GM21825 (cell line): Measurements from ENCODE around the gene EXOSC1.
"Not testable (repeated sequence)": the region's sequence is repeated elsewhere in the genome, so short reads cannot be mapped to it uniquely, and the experiment has no call there.

Experiments used
- ATAC-seq: cut with Tn5 transposase; IDR thresholded peaks from one replicate; pipeline ENCODE4 v1.9.1; 2021; ENCODE audit warnings: mild to moderate bottlenecking, moderate library complexity; ENCODE audit not compliant: unreplicated experiment

Gene EXOSC1

DNA sequence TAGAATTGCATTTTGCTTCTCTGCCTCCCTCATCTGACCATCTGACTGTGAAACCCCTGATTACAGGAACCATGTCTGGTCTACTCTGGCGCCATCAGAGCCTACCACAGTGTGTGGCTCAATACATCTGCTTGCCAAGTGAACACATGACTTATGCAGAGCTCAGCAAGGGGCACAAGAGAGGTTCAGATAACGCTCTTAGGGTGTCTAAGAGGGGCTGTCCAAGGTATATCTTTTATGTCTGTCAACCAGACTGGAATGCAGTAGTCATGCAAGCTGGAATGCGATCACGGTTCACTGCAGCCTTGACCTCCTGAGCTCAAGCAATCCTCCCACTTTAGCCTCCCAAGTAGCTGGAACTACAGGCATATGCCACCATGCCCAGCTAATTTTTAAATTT, 34.4 kb downstream of the EXOSC1 start:
- ATAC-seq, result no peak

DNA sequence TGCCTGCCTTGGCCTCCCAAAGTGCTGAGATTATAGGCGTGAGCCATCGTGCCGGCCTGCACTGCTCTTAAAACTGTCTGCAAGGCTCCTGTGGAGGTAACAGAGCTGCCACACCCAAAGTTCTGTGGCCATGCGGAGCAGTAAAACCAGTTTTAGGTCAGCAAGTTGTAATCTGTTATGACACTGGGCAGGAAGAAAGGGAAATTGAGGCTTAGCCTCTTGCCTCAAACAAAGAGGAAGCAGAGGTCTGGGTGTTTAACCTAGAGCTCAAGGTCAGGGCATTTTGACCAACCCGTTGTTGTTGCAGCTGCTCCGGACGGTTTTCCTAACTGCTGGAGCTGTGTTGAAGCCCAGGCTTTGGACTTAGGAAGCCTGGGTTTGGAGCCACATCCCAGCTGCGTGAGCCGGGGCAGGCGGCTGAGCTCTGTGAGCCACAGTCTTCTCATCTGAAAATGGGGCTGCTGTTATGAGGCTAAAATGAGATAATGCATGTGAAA, 37.3 kb downstream of the EXOSC1 start:
- no peak for ATAC-seq

DNA sequence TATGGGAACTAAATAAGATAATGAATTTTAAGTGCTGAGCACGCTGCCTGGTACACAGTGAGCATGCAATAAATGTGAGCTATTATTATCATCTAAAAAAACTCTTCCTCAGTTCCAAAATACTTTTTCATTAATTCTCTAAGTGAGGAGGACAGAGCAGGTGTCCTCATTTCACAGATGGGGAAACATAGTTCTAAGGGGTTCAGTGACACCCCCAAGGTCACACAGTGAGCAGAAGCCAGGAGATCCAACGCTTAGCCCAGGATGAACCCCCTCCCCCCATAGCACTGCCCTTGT, 37.9 kb downstream of the EXOSC1 start:
- ATAC-seq, result no peak

DNA sequence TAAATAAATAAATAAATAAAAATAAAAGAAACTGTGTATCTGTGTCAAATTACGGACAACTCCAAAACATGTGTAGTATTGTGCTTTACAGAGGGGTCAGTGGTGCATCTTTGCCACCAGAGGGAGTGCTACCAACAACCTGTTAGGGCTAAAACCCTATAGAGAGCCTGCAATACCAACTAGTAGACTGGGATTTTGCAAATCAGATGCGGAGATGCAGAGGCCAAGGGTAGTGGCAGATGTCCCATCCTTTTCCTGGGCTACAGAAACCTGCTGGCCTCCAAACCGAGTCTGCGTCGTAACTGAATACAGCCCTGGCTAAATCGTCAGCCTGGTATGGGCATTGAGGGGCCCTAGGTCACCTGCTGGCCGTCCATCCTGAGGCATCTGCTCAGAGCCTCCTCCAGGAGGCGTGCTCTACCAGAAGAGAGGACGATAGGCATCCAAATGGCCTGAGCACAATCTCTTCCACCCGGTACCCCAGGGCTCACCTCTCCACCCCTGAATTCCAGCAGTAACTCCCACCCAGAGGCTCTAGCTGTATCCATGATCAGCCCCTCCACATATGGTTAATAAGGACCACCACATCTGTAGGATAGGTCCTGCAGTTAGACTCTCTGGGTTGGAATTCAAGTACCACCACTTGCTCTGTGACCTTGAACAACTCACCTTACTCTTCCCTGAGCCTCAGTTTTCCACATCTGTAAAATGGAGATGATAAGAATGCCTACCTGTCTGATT, 38.4 kb downstream of the EXOSC1 start:
- ATAC-seq, result peak; percentile 77

DNA sequence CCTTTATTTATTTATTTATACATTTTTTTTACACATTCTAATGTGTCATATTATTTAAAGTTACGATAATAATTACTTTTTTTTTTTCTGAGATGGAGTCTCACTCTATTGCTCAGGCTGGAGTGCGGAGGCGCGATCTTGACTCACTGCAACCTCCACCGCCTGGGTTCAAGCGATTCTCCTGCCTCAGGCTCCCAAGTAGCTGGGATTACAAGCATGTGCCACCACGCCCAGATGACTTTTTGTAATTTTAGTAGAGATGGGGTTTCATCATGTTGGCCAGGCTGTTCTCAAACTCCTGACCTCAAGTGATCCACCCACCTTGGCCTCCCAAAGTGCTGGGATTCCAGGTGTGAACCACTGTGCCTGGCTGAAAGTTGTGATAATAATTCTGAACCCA, 39.3 kb downstream of the EXOSC1 start:
- not testable (repeated sequence) for ATAC-seq

DNA sequence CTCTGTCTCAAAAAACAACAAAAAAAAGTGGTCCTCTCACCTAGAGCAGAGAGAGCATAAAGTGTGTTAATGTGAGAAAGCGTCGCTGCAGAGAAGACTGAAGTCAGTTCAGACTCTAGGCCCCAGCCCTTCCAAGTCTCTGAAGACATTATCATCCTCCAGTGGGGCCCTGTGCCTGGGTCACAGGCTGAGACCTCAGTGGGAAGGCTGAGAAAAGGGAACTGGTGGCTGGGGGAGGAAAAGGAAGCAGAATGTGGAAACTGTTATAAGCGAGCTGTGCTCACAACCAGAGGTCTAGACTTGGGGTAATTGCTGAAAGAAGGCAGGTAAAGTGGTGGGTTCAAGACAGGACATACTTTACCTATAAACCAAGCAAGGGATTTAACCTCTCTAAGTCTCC, 39.7 kb downstream of the EXOSC1 start:
- no peak for ATAC-seq

DNA sequence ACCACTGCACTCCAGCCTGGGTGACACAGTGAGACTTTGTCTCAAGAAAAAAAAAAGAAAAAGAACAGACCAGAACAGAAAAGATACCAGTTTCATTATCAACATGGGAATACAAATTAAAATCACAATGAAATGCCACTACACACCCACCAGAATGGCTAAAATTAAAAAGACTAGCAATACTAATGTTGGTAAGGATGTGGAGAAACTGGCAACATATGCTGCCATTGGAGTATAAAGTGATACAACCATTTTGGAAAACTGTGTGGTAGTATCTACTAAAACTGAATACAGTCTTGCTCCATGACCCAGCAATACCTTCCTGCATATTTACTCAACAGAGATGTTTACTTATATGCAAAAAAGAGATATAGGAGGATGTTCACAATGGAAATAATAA, 41.8 kb downstream of the EXOSC1 start:
- ATAC-seq, result no peak

DNA sequence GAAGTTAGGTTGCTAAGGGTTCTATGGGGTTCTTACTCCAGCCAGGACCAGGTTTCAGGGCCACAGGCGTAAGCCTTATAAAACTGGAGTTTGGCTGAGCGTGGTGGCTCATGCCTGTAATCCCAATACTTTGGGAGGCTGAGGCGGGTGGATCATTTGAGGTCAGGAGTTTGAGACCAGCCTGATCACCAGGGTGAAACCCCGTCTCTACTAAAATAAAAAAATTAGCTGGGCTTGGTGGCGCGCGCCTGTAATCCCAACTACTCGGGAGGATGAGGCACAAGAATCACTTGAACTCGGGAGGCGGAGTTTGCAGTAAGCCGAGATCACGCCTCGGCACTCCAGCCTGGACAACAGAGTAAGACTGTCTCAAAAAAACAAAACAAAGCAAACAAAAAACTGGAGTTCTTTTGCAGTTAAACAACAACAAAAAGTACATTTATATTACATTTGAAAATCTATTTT, 44.3 kb downstream of the EXOSC1 start:
- no peak for ATAC-seq

DNA sequence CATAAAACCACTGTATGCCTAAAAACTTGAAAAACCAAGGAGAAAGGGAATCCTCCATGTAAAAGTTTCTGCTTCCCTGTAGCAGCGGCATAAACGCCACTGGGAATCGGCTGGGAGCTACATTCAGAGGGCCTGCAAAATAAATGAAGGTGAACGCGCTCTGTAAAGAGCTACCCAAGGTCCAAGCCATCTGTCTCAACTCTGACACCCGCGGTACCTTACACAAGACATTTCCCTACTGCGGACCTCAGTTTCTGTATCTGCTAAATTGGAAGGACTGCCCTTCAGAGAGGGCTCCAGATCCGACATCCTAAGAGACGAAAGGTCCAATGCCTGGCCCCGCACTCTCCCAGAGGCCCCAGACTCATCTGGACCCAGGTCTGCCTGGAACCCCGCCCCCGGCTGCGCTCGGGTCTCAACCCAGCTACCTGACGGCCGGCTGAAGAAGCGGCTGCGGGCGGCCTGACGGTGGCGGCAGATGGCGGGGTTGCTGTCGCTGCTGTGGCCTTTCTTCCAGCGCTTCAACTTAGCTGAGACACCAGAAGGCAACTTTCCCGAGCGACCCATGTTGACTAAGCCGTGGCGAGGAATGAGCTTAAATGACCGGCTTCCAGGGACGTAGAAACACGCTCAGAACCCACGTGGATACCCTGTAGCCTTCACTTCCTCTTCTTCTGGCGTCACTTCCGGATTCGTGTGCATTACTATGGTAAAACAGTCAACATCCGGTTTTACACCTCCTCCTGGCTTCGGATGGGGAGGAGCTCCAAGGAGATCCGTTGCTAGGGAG, 44.9 kb downstream of the EXOSC1 start, which contains the start of gene RRP12:
Gene RRP12 (minus strand): TSS at position 676 of the 790 bp plus-strand sequence. CDS start 109 bp downstream, at position 567.
- ATAC-seq, result peak; percentile 94

DNA sequence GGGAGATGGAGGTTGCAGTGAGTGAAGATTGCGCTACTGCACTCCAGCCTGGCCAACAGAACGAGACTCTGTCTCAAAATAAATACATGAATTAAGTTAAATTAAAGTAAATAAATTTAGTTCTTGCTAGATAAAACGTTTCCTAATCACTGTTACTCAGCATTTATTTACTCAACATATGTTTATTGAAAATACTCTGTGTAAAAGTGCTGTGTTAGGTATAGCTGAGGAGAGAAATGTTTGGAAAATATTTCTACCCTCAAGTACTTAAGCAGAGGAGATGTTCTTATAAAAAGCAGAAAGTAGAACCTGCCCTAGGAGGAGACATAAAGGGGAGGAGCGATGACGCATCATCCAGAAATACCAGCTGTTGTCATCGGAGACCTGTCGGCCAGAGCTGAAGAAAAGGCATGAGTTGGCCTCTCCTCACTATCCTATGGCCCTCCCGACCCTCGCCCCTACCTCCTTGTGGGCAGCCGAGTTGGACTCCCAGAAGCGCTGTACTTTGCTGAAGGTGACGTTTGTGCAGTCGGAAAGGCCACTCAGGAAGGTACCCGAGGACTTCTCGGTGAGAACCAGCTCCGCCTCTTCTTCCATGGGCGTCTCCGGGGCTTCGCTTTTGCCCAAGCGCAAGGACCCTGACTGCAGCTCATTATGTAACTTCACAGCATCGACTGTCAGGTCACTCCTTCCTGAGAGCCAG, 45.8 kb downstream of the EXOSC1 start:
- no peak for ATAC-seq

DNA sequence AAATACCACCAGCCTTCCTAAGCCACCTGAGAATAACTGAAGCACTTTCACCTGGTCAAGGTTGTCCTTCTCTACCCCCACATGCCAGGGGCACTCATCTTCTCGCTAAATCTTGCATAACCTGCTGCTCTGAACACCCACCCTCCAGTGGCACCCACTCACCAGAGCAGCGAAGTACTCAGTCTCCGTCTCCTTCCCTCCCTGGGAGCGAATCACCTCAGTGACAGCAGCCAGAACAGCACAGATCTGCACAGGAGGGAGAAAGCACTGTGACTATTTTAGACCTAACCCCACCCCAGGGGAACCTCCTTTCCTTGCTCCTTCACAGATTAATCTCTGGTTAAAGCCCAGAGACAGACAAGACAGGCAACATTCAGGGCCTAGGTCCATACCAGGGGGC, 49.8 kb downstream of the EXOSC1 start:
- no peak for ATAC-seq

DNA sequence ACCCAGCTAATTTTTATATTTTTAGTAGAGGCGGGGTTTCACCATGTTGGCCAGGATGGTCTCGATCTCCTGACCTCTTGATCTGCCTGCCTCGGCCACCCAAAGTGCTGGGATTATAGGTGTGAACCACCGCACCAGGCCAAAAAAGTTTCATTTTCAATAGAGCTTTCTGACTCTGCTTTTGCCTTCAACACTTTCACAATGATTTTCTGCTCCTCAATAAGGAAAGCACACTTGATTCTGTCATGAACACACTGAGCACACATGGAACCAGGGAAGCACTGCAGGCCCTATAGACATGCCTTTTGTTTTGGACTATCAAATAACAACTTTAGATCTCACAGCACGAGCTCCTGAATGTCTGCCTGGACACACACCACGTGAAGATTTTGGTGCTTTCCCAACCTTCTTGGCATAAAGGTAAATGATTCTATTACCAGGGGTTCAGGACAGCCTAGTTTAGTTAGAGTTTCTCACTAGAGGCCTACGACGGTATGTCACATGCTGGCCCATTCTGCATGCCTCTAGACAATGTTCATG, 52.7 kb downstream of the EXOSC1 start:
- ATAC-seq, result no peak

DNA sequence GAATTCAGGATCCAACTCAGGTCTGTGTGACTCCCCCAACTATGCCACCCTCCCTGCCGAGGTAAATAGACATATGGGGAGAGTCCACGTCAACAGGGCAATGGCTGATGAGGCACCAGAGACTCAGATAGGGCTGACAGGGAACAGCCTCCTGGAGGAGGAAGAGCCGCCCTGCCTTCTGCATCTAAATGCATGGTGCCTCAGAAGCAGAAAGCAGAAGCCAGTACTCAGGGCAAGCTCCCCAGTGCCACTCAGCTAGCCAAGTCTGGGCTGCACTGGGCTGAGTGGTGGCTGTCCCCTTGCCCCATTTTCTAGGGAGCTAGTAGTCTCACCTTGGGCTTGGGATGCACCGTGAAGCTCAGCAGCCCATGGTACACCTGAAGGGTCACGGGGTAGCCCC, 55.7 kb downstream of the EXOSC1 start:
- ATAC-seq, result no peak

DNA sequence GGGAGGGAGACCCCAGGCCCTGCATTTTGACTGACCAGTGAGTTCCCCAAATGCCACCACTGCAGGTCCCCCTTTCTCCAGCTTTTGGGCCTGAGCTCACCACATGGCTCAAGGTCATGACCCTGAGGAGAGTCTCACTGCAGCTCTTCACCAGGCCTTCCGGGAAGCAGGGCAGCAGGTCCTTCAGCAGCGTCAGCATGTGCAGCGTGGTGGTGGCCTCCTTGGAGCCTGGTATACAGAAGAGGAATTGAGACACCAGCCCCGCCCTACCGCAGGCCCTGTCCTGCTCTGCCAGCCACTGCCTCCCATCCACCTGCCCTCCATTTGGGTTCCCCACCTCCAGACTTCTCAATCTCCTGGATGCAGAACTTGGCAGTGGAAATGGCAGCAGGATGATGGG, 57.7 kb downstream of the EXOSC1 start:
- no peak for ATAC-seq
